ENCODE data around the gene SIRT5.

Gene SIRT5

GRCh38 chr6:13558718-13559117 lies 15.7 kb upstream of the SIRT5 start:
- WGBS: 100% methylated on average over 3 of the region's 4 CpGs

GRCh38 chr6:13559251-13559650 lies 15.2 kb upstream of the SIRT5 start:
- H2AFZ ChIP-seq (ENCODE audit: low read depth, low read length): no peak overlapping the region
- no peak overlapping the region for H3K23ac ChIP-seq (ENCODE audit: low read length in 2 of 2)
- H3K4me1 ChIP-seq (ENCODE audit: control insufficient read depth, insufficient read depth, low read depth, low read length): peaks cover 3% of the 10 kb centered on the region
- no peak overlapping the region for H3K4me2 ChIP-seq (ENCODE audit: low read length, poor library complexity, severe bottlenecking)
- H3K4ac ChIP-seq (ENCODE audit: low read depth in 1 of 2, low read length in 2 of 2): no peak overlapping the region
- no peak overlapping the region for H3K18ac ChIP-seq (ENCODE audit: low read depth in 1 of 2, low read length in 2 of 2)
- no peak overlapping the region for H2BK120ac ChIP-seq (ENCODE audit: low read depth, low read length)
- WGBS: 84% methylated on average over 3 of the region's 3 CpGs
- H4K91ac ChIP-seq (ENCODE audit: low read length): no peak overlapping the region
- DNase-seq: no peak
- H2BK15ac ChIP-seq (ENCODE audit: low read depth, poor library complexity, severe bottlenecking): no peak overlapping the region
- H3K9me3 ChIP-seq (ENCODE audit: control insufficient read depth, low read length): no peaks in the 10 kb centered on the region
- no peaks in the 10 kb centered on the region for H3K79me1 ChIP-seq (replicated peaks; ENCODE audit: low read length, poor library complexity, severe bottlenecking)
- peaks cover 4 to 6% of the 10 kb centered on the region in 2 experiments for H3K27me3 ChIP-seq (ENCODE audit: control insufficient read depth in 1 of 2, insufficient read depth in 1 of 2, low read length in 2 of 2)
- no peak overlapping the region for H3K4me3 ChIP-seq (ENCODE audit: insufficient read depth in 1 of 2, low read depth in 1 of 2, low read length in 2 of 2)
- H3K14ac ChIP-seq (ENCODE audit: low read length in 2 of 2): no peak overlapping the region
- no peak overlapping the region for H2BK5ac ChIP-seq (ENCODE audit: low read depth, low read length, poor library complexity, severe bottlenecking)
- H3K27ac ChIP-seq (ENCODE audit: low read length, poor library complexity, severe bottlenecking): no peak overlapping the region
- no peak overlapping the region for H2AK5ac ChIP-seq (ENCODE audit: low read length, severe bottlenecking)
- no peak overlapping the region for H3K9ac ChIP-seq (ENCODE audit: low read length)
- no peaks in the 10 kb centered on the region for H3K36me3 ChIP-seq (ENCODE audit: control insufficient read depth in 1 of 2, insufficient read depth in 2 of 2, low read depth in 1 of 2, low read length in 2 of 2)
- H4K8ac ChIP-seq (ENCODE audit: low read length): no peak overlapping the region
- H2BK12ac ChIP-seq (ENCODE audit: low read length in 2 of 2): no peak overlapping the region

More at GRCh38 chr6:13558718-13559117, 15.7 kb upstream of the SIRT5 start:
- Histone ChIP-seq H3K14ac (ENCODE audit: low read length in 2 of 2) (no peak overlapping the region), H3K4me1 (ENCODE audit: control insufficient read depth, insufficient read depth, low read depth, low read length) (peaks cover 3% of the 10 kb centered on the region), H3K79me1 (replicated peaks; ENCODE audit: low read length, poor library complexity, severe bottlenecking) (no peaks in the 10 kb centered on the region), H2BK120ac (ENCODE audit: low read depth, low read length) (no peak overlapping the region), H3K27ac (ENCODE audit: low read length, poor library complexity, severe bottlenecking) (no peak overlapping the region), H4K8ac (ENCODE audit: low read length) (no peak overlapping the region), H3K36me3 (ENCODE audit: control insufficient read depth in 1 of 2, insufficient read depth in 2 of 2, low read depth in 1 of 2, low read length in 2 of 2) (no peaks in the 10 kb centered on the region), H3K4ac (ENCODE audit: low read depth in 1 of 2, low read length in 2 of 2) (no peak overlapping the region), H3K4me3 (ENCODE audit: insufficient read depth in 1 of 2, low read depth in 1 of 2, low read length in 2 of 2) (no peak overlapping the region), H3K9ac (ENCODE audit: low read length) (no peak overlapping the region), H3K9me3 (ENCODE audit: control insufficient read depth, low read length) (peaks cover under 1% of the 10 kb centered on the region), H4K91ac (ENCODE audit: low read length) (no peak overlapping the region), H3K4me2 (ENCODE audit: low read length, poor library complexity, severe bottlenecking) (no peak overlapping the region), H2AFZ (ENCODE audit: low read depth, low read length) (no peak overlapping the region), H3K23ac (ENCODE audit: low read length in 2 of 2) (no peak overlapping the region), H3K18ac (ENCODE audit: low read depth in 1 of 2, low read length in 2 of 2) (no peak overlapping the region), H2BK15ac (ENCODE audit: low read depth, poor library complexity, severe bottlenecking) (no peak overlapping the region), H3K27me3 (ENCODE audit: control insufficient read depth in 1 of 2, insufficient read depth in 1 of 2, low read length in 2 of 2) (peaks cover 0 to 1% of the 10 kb centered on the region in 2 experiments), H2BK5ac (ENCODE audit: low read depth, low read length, poor library complexity, severe bottlenecking) (no peak overlapping the region), H2BK12ac (ENCODE audit: low read length in 2 of 2) (no peak overlapping the region), H2AK5ac (ENCODE audit: low read length, severe bottlenecking) (no peak overlapping the region)
- no peak for DNase-seq

- no peak overlapping the region for H2AK5ac ChIP-seq (ENCODE audit: low read length, severe bottlenecking)
- no peak overlapping the region for H2AFZ ChIP-seq (ENCODE audit: low read depth, low read length)
- no peaks in the 10 kb centered on the region for H3K9me3 ChIP-seq (ENCODE audit: control insufficient read depth, low read length)
- no peaks in the 10 kb centered on the region for H3K4me1 ChIP-seq (ENCODE audit: control insufficient read depth, insufficient read depth, low read depth, low read length)
- H2BK15ac ChIP-seq (ENCODE audit: low read depth, poor library complexity, severe bottlenecking): no peak overlapping the region
- peaks cover 6% of the 10 kb centered on the region in 2 experiments for H3K27me3 ChIP-seq (ENCODE audit: control insufficient read depth in 1 of 2, insufficient read depth in 1 of 2, low read length in 2 of 2)
- H3K79me1 ChIP-seq (replicated peaks; ENCODE audit: low read length, poor library complexity, severe bottlenecking): no peaks in the 10 kb centered on the region
- H3K9ac ChIP-seq (ENCODE audit: low read length): no peak overlapping the region
- no peak overlapping the region for H3K18ac ChIP-seq (ENCODE audit: low read depth in 1 of 2, low read length in 2 of 2)
- no peak overlapping the region for H2BK12ac ChIP-seq (ENCODE audit: low read length in 2 of 2)
- no peak overlapping the region for H3K23ac ChIP-seq (ENCODE audit: low read length in 2 of 2)
- H3K4me2 ChIP-seq (ENCODE audit: low read length, poor library complexity, severe bottlenecking): no peak overlapping the region
- H4K8ac ChIP-seq (ENCODE audit: low read length): no peak overlapping the region
- H2BK5ac ChIP-seq (ENCODE audit: low read depth, low read length, poor library complexity, severe bottlenecking): no peak overlapping the region
- no peak overlapping the region for H4K91ac ChIP-seq (ENCODE audit: low read length)
- no peak overlapping the region for H3K27ac ChIP-seq (ENCODE audit: low read length, poor library complexity, severe bottlenecking)
- no peak overlapping the region for H3K14ac ChIP-seq (ENCODE audit: low read length in 2 of 2)
- no peaks in the 10 kb centered on the region for H3K36me3 ChIP-seq (ENCODE audit: control insufficient read depth in 1 of 2, insufficient read depth in 2 of 2, low read depth in 1 of 2, low read length in 2 of 2)
- 100% methylated on average over 3 of the region's 4 CpGs for WGBS
- no peak for DNase-seq
- H3K4ac ChIP-seq (ENCODE audit: low read depth in 1 of 2, low read length in 2 of 2): no peak overlapping the region
- H3K4me3 ChIP-seq (ENCODE audit: insufficient read depth in 1 of 2, low read depth in 1 of 2, low read length in 2 of 2): no peak overlapping the region
- H2BK120ac ChIP-seq (ENCODE audit: low read depth, low read length): no peak overlapping the region
These were observed 14.3 kb upstream of the SIRT5 start for GRCh38 chr6:13559968-13560650.

- Histone ChIP-seq H2AFZ (ENCODE audit: low read depth, low read length) (no peak overlapping the region), H3K4me3 (ENCODE audit: insufficient read depth in 1 of 2, low read depth in 1 of 2, low read length in 2 of 2) (no peak overlapping the region), H3K23ac (ENCODE audit: low read length in 2 of 2) (no peak overlapping the region), H3K27ac (ENCODE audit: low read length, poor library complexity, severe bottlenecking) (no peak overlapping the region), H2AK5ac (ENCODE audit: low read length, severe bottlenecking) (no peak overlapping the region), H3K9ac (ENCODE audit: low read length) (no peak overlapping the region), H3K79me1 (replicated peaks; ENCODE audit: low read length, poor library complexity, severe bottlenecking) (no peaks in the 10 kb centered on the region), H2BK15ac (ENCODE audit: low read depth, poor library complexity, severe bottlenecking) (no peak overlapping the region), H3K18ac (ENCODE audit: low read depth in 1 of 2, low read length in 2 of 2) (no peak overlapping the region), H3K27me3 (ENCODE audit: control insufficient read depth in 1 of 2, insufficient read depth in 1 of 2, low read length in 2 of 2) (peaks cover 6% of the 10 kb centered on the region in 2 experiments), H3K4me1 (ENCODE audit: control insufficient read depth, insufficient read depth, low read depth, low read length) (no peaks in the 10 kb centered on the region), H3K14ac (ENCODE audit: low read length in 2 of 2) (no peak overlapping the region), H3K36me3 (ENCODE audit: control insufficient read depth in 1 of 2, insufficient read depth in 2 of 2, low read depth in 1 of 2, low read length in 2 of 2) (no peaks in the 10 kb centered on the region), H3K4me2 (ENCODE audit: low read length, poor library complexity, severe bottlenecking) (no peak overlapping the region), H2BK120ac (ENCODE audit: low read depth, low read length) (no peak overlapping the region), H4K91ac (ENCODE audit: low read length) (no peak overlapping the region), H2BK12ac (ENCODE audit: low read length in 2 of 2) (no peak overlapping the region), H2BK5ac (ENCODE audit: low read depth, low read length, poor library complexity, severe bottlenecking) (no peak overlapping the region), H3K4ac (ENCODE audit: low read depth in 1 of 2, low read length in 2 of 2) (no peak overlapping the region), H4K8ac (ENCODE audit: low read length) (no peak overlapping the region), H3K9me3 (ENCODE audit: control insufficient read depth, low read length) (no peaks in the 10 kb centered on the region)
- DNase-seq: no peak
- 98% methylated on average over 2 of the region's 2 CpGs for WGBS
These were observed 13.8 kb upstream of the SIRT5 start for GRCh38 chr6:13560651-13561044.
